ENCODE data around the gene OOSP2. TPM values are rescaled to one million over a fixed set of nuclear protein-coding genes. Genes with fewer than 3 reads are reported as not detected.

The OOSP2 gene
- total and polyA plus RNA-seq, 12 donors, result not detected

DNA sequence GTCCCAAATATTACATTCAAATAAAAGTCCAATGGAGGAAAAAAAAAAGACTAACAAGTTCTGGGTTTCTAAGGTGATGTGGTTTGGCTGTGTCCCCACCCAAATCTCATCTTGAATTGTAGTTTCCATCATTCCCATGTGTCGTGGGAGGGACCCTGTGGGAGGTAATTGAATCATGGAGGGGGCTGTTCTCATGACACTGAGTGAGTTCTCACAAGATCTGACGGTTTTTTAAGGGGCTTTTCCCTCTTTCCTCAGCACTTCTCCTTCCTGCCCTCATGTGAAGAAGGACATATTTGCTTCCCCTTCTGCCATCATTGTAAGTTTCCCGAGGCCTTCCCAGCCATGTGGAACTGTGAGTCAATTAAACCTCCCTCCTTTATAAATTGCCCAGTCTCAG, 40.3 kb downstream of the OOSP2 start:
- ATAC-seq, result no peak
- TF ChIP-seq, protein P1, sequence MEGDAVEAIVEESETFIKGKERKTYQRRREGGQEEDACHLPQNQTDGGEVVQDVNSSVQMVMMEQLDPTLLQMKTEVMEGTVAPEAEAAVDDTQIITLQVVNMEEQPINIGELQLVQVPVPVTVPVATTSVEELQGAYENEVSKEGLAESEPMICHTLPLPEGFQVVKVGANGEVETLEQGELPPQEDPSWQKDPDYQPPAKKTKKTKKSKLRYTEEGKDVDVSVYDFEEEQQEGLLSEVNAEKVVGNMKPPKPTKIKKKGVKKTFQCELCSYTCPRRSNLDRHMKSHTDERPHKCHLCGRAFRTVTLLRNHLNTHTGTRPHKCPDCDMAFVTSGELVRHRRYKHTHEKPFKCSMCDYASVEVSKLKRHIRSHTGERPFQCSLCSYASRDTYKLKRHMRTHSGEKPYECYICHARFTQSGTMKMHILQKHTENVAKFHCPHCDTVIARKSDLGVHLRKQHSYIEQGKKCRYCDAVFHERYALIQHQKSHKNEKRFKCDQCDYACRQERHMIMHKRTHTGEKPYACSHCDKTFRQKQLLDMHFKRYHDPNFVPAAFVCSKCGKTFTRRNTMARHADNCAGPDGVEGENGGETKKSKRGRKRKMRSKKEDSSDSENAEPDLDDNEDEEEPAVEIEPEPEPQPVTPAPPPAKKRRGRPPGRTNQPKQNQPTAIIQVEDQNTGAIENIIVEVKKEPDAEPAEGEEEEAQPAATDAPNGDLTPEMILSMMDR (IDR thresholded peaks at IDR 0.05), result no peak
- H3K27ac ChIP-seq, result no peak overlapping the region
- no peaks in the 10 kb centered on the region for H3K4me1 ChIP-seq
- WGBS, 2 donors, result 51 to 55% methylated on average over 3 of the region's 3 CpGs
- no peak for DNase-seq
- H3K27me3 ChIP-seq, result no peaks in the 10 kb centered on the region
- peaks cover 0 to 9% (median 0%) of the 10 kb centered on the region in 11 donors for H3K9me3 ChIP-seq
- no peaks in the 10 kb centered on the region for H3K36me3 ChIP-seq
- no peak overlapping the region for H3K4me3 ChIP-seq
- intact Hi-C loops (cut with DNase I), result no loop called here

DNA sequence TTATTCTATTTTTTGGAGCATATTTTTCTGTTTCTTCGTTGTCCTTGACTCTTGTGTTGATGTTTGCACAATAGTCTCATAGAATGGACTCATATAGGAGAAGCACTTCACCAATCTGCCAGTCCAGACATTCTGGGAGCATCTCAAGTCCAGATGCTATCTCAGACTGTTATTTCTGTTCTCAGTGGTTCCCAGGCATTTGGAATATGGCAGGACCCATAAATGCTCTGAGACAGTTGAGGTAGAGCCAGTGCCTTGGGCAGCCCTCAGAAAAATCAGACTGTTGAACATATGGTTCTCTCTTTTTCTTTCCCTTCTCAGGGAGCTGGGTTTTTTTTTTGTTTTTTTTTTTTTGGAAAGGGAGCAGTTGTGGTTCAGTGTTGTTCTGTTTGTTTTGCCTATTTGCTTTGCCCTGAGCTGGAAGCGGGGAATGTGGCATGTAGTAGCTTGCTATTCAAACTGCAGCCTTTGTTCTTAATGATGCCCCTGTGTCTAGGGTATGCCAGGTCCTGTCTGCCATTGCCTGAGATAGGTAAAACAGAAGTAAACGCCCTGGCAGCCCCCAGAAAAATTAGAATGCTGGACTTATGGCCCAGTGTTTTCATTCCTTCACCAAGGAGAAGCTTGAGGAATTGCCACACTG, 44.5 kb downstream of the OOSP2 start:
- intact Hi-C loops (cut with DNase I), result no loop called here
- Histone ChIP-seq H3K4me3 (no peak overlapping the region), H3K27me3 (peaks cover 0 to 4% (median 0%) of the 10 kb centered on the region in 7 donors), H3K4me1 (no peaks in the 10 kb centered on the region), H3K9me3 (no peaks in the 10 kb centered on the region), H3K27ac (no peak overlapping the region), H3K36me3 (no peaks in the 10 kb centered on the region)
- DNase-seq (no peak), ATAC-seq (no peak)
- TF ChIP-seq, protein P1 (IDR thresholded peaks at IDR 0.05), result no peak
- 71 to 85% methylated on average over 3 of the region's 3 CpGs for WGBS, 2 donors

DNA sequence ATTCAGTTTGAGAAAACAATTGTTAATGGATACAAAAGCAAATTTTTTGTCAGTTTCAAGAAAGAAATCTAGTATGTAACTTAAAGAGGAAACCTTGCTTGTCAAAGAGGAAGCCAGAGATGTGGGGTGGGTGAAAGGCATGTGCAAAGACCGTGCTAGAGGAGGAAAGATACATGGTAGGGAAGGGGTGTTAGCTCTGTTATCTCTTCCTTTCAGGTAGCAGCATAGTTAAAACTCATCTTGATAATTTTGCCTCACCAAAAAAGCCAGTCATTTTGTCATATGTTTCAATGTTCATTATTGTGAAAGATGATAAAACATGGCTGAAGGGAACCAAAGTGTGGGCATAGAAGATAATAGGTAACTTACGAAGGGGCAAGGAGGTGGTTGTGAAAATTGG, 45.7 kb downstream of the OOSP2 start:
- intact Hi-C loops (cut with DNase I), result no loop called here
- no peaks in the 10 kb centered on the region for H3K36me3 ChIP-seq
- ATAC-seq (no peak), DNase-seq (no peak)
- H3K9me3 ChIP-seq, result no peaks in the 10 kb centered on the region
- WGBS, 2 donors, result 77 to 85% methylated on average over 2 of the region's 2 CpGs
- H3K4me1 ChIP-seq, result no peaks in the 10 kb centered on the region
- TF ChIP-seq, protein P1 (IDR thresholded peaks at IDR 0.05), result no peak
- H3K4me3 ChIP-seq, result no peak overlapping the region
- no peak overlapping the region for H3K27ac ChIP-seq
- H3K27me3 ChIP-seq, result peaks cover 0 to 4% (median 0%) of the 10 kb centered on the region in 7 donors

DNA sequence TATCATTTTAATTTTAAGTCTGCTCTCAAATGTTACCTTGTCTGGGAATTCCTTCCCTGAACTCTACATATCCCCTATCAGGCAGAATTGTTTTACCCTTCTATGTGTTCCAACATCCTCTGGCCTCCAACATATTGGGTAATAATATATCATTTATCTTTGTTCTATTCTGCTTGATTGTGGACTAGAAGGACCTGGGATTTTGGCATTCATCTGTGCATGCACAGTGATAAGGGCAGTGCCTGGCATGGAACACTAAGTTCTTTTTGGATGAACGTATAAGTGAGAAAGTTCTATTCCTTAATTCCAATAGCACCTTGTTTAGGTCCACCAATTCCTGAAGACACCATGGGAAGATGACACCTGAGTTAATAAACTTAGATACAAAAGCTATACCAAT, 47.0 kb downstream of the OOSP2 start:
- H3K4me1 ChIP-seq, result no peaks in the 10 kb centered on the region
- WGBS, 2 donors, result 41 to 58% methylated on average over 1 of the region's 1 CpG
- H3K27ac ChIP-seq, result no peak overlapping the region
- TF ChIP-seq, protein P1 (IDR thresholded peaks at IDR 0.05), result no peak
- intact Hi-C loops (cut with DNase I), result no loop called here
- ATAC-seq (peak in 1 of 8 donors; percentile 44), DNase-seq (no peak)
- H3K27me3 ChIP-seq, result peaks cover 0 to 4% (median 0%) of the 10 kb centered on the region in 7 donors
- H3K36me3 ChIP-seq, result no peaks in the 10 kb centered on the region
- H3K9me3 ChIP-seq, result no peaks in the 10 kb centered on the region
- H3K4me3 ChIP-seq, result no peak overlapping the region
